HG03103 (cell line): Measurements from ENCODE around the gene DUSP16.

ENCODE experiments used
- ATAC-seq: cut with Tn5 transposase; IDR thresholded peaks from one replicate; pipeline ENCODE4 v1.9.1; 2021; ENCODE audit warnings: low read depth; ENCODE audit not compliant: unreplicated experiment

DUSP16 gene

GRCh38 chr12:12550277-12550676 is 12.4 kb downstream of the DUSP16 start:
- no peak for ATAC-seq

GRCh38 chr12:12549426-12549825 is 13.2 kb downstream of the DUSP16 start:
- no peak for ATAC-seq

- no peak for ATAC-seq
Observed at GRCh38 chr12:12548713-12549112, 13.9 kb downstream of the DUSP16 start.

GRCh38 chr12:12546314-12546772 is 16.3 kb downstream of the DUSP16 start:
- no peak for ATAC-seq

GRCh38 chr12:12543959-12544358 is 18.7 kb downstream of the DUSP16 start:
- ATAC-seq = no peak

- ATAC-seq = no peak
Observed at GRCh38 chr12:12542964-12543363, 19.7 kb downstream of the DUSP16 start.

GRCh38 chr12:12542286-12542685 is 20.4 kb downstream of the DUSP16 start:
- no peak for ATAC-seq

GRCh38 chr12:12541782-12542181 is 20.9 kb downstream of the DUSP16 start:
- ATAC-seq = no peak

GRCh38 chr12:12540261-12541013 is 22.2 kb downstream of the DUSP16 start:
- no peak for ATAC-seq

GRCh38 chr12:12539028-12539810 is 23.4 kb downstream of the DUSP16 start:
- ATAC-seq = no peak

GRCh38 chr12:12538535-12538934 is 24.1 kb downstream of the DUSP16 start:
- ATAC-seq = no peak

GRCh38 chr12:12537421-12537820 is 25.2 kb downstream of the DUSP16 start:
- ATAC-seq = no peak

GRCh38 chr12:12534975-12535374 is 27.7 kb downstream of the DUSP16 start:
- ATAC-seq = no peak

GRCh38 chr12:12534166-12534866 is 28.3 kb downstream of the DUSP16 start:
- ATAC-seq = no peak

- no peak for ATAC-seq
Observed at GRCh38 chr12:12533238-12533829, 29.3 kb downstream of the DUSP16 start.

- no peak for ATAC-seq
Observed at GRCh38 chr12:12531194-12531593, 31.5 kb downstream of the DUSP16 start.

- no peak for ATAC-seq
Observed at GRCh38 chr12:12529783-12530421, 32.8 kb downstream of the DUSP16 start.

- ATAC-seq = no peak
Observed at GRCh38 chr12:12528361-12529270, 34.0 kb downstream of the DUSP16 start.

GRCh38 chr12:12527820-12528296 is 34.8 kb downstream of the DUSP16 start:
- no peak for ATAC-seq
